M059J (cell line): ENCODE results near the gene C16orf74. TPM values are rescaled to one million over a fixed set of nuclear protein-coding genes. Genes with fewer than 3 reads are reported as not detected.
A peak's percentile ranks its signal among the peaks of the same experiment; 100 is the strongest.

Experiments used
- DNase-seq: peaks from one replicate; pipeline ENCODE4 v3.0.0-alpha.2; 2012; ENCODE audit warnings: low read depth
- total RNA-seq: library from RNA; depleted of rRNA; stranded (reverse); fragments of >200 nt; shearing (Covaris generic); gene quantifications from 2 replicates; pipeline ENCODE4 v1.2.3, GENCODE V29; 2014

Gene C16orf74
- total RNA-seq, 1 experiment from 2014 or later, result 3.0 TPM

- no peak for DNase-seq
Observed at GRCh38 chr16:85750146-85750826, 610 bp downstream of the C16orf74 start.

- DNase-seq, result no peak
Observed at GRCh38 chr16:85749771-85750145, 1.1 kb downstream of the C16orf74 start.

DNA sequence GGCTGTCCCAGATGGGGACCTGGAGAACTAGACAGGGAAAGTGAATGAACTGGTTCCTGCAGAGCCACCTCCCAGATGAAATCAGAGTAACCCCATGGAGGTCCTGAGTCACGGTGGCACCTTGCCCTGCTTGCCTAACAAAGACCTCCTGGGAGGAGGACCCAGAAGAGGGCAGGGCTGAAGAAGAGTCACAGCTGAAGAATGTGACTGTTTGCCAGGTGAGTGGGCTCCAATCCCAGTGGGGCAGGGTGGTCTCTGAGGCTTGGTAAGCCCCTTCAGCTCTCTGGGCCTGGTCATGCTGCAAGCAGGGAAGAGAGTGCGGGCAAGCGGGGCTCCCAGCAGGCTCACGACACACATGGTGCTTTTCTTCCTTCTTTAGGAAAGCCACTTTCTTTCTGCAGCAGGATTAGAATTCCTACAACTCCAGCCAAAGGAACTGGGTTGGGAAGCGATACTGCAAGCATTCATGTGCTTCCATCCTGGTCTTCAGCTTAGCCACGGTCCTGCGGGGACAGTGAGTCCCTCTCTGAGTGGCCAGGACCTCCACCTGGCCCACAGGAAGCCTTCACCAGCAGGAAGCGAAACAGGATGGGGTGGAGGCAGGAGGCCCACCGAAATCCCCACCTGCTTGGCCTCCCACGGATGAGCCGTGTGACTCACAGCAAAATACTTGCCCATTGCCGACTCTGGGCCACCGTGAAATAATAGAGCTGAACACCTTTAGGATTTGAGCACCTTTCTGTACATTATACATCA lies 4.3 kb downstream of the C16orf74 start:
- peak; percentile 68 for DNase-seq

GRCh38 chr16:85738923-85739715 lies 11.8 kb downstream of the C16orf74 start:
- no peak for DNase-seq

DNA sequence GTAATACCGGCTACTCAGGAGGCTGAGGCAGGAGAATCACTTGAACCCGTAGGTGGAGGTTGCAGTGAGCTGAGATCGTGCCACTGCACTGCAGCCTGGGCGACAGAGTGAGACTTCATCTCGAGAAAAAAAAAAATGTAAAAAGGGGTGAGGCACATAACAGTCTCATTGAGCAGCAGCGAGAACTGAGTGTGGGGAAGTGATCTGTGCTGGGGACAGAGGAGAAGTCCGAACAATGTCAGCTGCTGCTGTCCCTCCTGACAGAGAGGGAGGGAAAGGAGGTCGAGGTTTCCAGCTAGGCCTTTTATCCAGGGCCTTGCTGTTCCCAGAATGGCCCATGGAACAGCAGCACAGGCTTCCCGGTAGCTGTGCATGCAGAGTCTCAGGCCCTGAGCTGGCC lies 14.0 kb downstream of the C16orf74 start:
- no peak for DNase-seq

DNA sequence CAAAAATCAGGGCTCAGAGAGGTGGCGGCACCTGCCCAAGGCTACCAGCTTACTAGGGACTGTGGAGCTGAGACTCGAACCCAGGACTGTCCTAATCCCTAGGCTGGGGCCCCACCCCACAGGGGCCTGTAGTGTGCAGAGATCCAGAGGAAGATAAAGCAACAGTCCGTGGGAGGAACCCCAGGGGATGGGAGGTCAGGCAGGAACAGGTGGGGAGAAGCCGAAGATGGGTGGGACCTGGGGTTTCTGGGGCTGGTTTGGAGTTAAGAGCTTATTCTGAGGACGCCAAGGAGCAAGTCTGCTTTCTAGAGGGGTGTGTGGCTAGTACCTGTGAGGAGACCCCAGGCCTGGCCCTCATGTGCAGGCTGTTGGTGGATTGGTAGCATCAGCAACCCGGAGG lies 14.9 kb downstream of the C16orf74 start:
- DNase-seq, result no peak

GRCh38 chr16:85735225-85735635 lies 15.7 kb downstream of the C16orf74 start:
- DNase-seq, result no peak

DNA sequence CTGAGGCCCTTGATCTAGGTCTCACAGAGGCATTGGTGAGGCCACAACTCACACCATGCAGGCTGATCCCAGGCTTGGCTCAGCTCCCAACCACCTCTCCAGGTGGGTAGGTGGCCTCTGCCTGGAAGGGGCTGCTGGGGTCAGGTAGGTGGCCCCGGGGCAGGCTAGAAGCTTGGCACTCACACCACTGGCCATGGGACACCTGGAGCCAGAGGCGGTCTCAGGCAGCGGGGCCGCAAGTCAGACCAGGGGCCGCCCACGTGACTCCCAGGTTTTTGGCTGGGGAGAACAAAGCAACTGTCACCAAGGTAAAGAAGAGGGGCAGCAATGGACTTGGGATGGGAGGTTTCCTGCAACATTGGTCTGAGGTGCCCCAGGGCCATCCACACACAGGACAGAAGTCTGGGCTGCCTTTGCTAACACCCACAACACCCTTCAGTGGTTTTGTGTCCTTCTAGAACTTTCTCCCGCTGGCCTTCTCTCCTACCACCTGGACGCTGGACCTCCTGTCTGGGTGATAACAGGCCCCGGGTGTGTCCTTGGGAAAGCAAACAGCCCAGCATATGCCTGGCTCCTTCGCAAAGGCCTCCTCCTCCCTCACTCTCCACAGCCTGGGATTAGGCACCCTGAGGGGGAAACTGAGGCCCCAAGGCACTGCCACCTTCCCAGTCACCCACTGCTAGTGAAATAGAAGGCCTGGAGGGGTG lies 16.4 kb downstream of the C16orf74 start:
- no peak for DNase-seq

- no peak for DNase-seq
Observed at GRCh38 chr16:85733839-85734170, 17.1 kb downstream of the C16orf74 start.

- DNase-seq, result no peak
Observed at GRCh38 chr16:85733155-85733838, 17.6 kb downstream of the C16orf74 start.

DNA sequence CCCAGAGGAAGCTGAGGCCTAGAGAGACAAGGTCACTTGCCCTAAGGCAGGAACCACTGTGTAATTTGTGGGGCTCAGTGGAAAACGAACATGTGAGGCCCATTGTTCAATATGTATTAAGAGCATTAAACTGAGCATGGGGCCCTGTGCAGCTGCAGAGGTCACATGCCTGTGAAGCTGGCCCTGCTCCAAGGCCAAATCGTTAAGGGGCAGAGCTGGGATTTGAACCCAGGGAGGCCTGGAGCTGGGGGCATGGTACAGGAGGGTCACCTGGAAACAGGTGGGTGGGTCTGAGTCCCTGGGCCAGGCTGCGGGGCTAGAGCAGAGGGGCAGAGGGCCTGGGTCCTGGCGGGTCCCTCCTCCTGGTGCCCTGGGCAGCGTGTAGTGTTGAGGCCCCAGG lies 19.7 kb downstream of the C16orf74 start:
- no peak for DNase-seq

DNA sequence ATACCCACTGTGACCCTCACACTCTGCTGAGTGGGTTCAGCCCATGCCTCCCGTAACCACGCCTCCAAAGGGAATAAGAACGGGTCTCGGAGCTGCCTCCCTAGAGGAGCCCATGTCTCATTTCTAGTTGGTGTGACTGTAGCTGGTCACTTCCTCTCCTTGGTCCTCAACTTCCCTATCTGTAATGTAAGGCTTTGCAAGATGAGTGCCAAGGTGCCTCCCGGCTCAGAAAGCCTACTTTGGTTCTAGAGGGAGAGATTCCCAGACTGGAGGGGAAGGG lies 20.8 kb downstream of the C16orf74 start:
- DNase-seq, result no peak

- no peak for DNase-seq
Observed at GRCh38 chr16:85729452-85730185, 21.3 kb downstream of the C16orf74 start.

- no peak for DNase-seq
Observed at GRCh38 chr16:85728879-85729278, 22.0 kb downstream of the C16orf74 start.

GRCh38 chr16:85724936-85725335 lies 26.0 kb downstream of the C16orf74 start:
- DNase-seq, result no peak

DNA sequence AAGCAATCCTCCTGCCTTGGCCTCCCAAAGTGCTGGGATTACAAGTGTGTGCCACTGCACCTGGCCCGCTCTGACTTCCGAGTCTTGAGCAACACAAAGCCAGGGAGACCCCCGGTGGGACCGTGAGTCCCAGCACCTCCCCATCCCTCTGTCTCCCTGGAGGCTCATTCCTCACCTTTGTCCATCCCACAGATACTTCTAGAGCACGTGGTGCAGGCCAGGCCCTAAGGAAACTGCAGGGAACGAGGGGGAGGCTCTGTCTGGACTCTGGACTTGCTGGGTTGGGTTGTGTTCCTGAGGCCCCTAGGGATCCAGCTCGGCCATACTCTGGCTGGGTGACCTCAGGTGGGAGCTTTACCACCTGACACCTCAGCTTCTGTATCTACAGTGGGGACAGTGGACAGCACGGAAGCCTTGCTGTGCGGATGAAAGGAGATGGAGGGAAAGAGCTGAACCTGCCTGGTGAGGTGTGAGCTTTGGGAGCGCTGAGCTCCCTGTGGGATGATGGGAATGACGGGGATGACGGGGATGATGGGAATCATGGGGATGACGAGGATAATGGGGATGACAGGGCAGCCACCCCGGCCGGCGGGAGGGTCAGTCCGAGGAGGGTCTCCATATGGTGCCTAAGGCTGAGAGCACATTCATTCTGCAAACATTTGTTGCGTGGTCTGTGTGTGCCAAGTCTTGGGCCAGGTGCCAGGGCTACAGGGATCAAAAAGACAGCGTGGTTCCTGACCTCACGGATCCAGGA lies 26.6 kb downstream of the C16orf74 start:
- DNase-seq, result no peak

- DNase-seq, result no peak
Observed at GRCh38 chr16:85722128-85722893, 28.6 kb downstream of the C16orf74 start.

DNA sequence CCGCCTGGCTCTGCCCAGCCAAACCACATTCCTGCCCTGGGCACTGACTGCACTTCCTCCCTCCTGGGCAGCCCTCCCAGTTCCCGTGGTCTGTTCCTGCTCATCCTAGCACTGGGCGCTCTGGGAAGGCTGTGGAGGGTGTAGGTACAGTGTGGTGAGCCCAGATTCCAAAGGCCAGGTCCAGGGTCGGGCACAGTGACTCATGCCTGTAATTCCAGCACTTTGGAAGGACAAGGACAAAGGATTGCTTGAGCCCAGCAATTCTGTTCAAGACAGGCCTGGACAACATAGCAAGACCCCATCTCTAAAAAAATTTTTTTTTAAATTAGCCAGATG lies 30.6 kb downstream of the C16orf74 start:
- peak; percentile 96 for DNase-seq

DNA sequence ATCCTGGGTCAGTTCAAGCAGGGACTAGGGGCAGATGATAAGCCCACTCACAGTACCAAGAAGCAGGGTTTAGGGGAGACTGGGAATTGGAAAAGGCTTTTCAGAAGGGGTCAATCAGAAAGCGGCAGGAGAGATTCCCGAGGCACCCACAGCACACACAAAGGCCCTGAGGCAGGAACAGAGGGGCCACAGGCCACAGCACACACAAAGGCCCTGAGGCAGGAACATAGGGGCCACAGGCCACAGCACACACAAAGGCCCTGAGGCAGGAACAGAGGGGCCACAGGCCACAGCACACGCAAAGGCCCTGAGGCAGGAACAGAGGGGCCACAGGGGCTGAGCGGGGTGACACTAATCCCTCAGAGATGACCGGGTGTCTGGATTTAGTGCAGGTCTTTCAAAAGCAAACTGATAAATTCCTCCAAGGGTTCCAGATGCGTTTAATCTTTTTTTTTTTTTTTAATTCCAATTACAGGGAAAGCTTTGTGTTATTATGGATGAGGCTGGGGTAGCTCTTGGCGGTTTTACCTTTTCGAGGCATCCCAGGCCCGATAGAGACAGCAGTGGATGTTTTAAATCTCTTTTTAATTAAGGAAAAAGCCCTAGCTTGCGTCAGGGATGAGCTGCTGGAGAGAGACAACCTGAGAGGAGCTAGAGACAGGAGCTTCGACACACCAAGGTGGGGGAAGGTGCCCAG lies 31.1 kb downstream of the C16orf74 start:
- DNase-seq, result no peak
